K562 (cell line): ENCODE results near the gene MORC1. TPM values are rescaled to one million over a fixed set of nuclear protein-coding genes. Genes with fewer than 3 reads are reported as not detected.

Experiments
- ATAC-seq: fragments of 200-7000 bp; cut with Tn5 transposase; 3 replicates; pipeline ENCODE4 v1.9.1; 2020; ENCODE audit warnings: moderate library complexity
- BruUV-seq: library from RNA; stranded (reverse); fragments of 400-500 nt; replicated peaks from 2 replicates; lab custom pipeline; 2021; lab: Mats Ljungman, UMichigan
- CTCF ChIA-PET: fragments of 300-600 bp; formaldehyde crosslinking; extraction: SDS; loops from one replicate; lab custom pipeline; 2021; ENCODE audit warnings: low intra/inter-chr PET ratio; lab: Yijun Ruan, JAX
- POLR2A ChIA-PET: fragments of 300-600, 350-650 bp; sonication (Branson Sonifier 250); formaldehyde crosslinking; extraction: SDS; loops from one replicate; lab custom pipeline; 2021; ENCODE audit warnings: antibody characterized with exemption, inconsistent platforms; lab: Yijun Ruan, JAX
- DNase-seq, 4 experiments: peaks; one replicate each; pipeline versions ENCODE4 v3.0.0 to v3.0.0-alpha.2; 2011 to 2018; ENCODE audit warnings: low spot score in 3 of 4, mixed read lengths in 3 of 4; ENCODE audit errors: extremely low read depth in 1 of 4
- FAIRE-seq: peaks from 2 replicates; lab custom pipeline; 2011; peaks lifted over from hg19 to GRCh38; lab: Jason Lieb, UNC
- H2AFZ ChIP-seq: 2 replicates; pipeline ENCODE4 v1.6.0; 2011; ENCODE audit warnings: low read depth, low read length, control low read depth, inconsistent platforms
- H3K27ac ChIP-seq: fragments of 200-600 bp; 3 replicates; pipeline ENCODE4 v1.8.0; 2011; ENCODE audit warnings: low read depth, mild to moderate bottlenecking, control low read depth, inconsistent platforms, low read length, moderate library complexity, mixed read lengths; ENCODE audit errors: extremely low read depth
- H3K27me3 ChIP-seq, 2 experiments: fragments of 300-600 bp in 1 of 2; 2 replicates in 1 of 2; 3 replicates in 1 of 2; pipeline versions ENCODE4 v1.6.0 to v1.8.0; 2011; ENCODE audit warnings: inconsistent platforms in 2 of 2, low read length in 2 of 2, mild to moderate bottlenecking in 1 of 2, mixed read lengths in 1 of 2, moderate library complexity in 1 of 2; ENCODE audit not compliant: control insufficient read depth in 2 of 2, insufficient read depth in 2 of 2
- H3K36me3 ChIP-seq: fragments of 300-600 bp; 3 replicates; pipeline ENCODE4 v1.8.0; 2011; ENCODE audit warnings: mild to moderate bottlenecking, low read length, inconsistent platforms; ENCODE audit not compliant: control insufficient read depth, insufficient read depth
- H3K4me1 ChIP-seq, 2 experiments: fragments of 200-600 bp in 1 of 2; replicated peaks in 1 of 2; 2 replicates in 1 of 2; 3 replicates in 1 of 2; pipeline versions ENCODE4 v1.5.1 to v1.8.0; 2011; ENCODE audit warnings: inconsistent platforms in 2 of 2, low read length in 2 of 2, mild to moderate bottlenecking in 1 of 2, mixed read lengths in 1 of 2, moderate library complexity in 1 of 2; ENCODE audit not compliant: control insufficient read depth in 2 of 2, insufficient read depth in 2 of 2
- H3K4me2 ChIP-seq: 2 replicates; pipeline ENCODE4 v1.6.1; 2011; ENCODE audit warnings: low read length, control low read depth, inconsistent platforms, mixed read lengths; ENCODE audit not compliant: insufficient read depth
- H3K4me3 ChIP-seq: fragments of 200-600 bp; sonication (generic), shearing (Covaris generic); 2 replicates; pipeline ENCODE4 v1.5.1; 2016; ENCODE audit warnings: control low read depth, inconsistent platforms
- H3K79me2 ChIP-seq: fragments of 200-600 bp; 3 replicates; pipeline ENCODE4 v1.8.0; 2011; ENCODE audit warnings: low read length, inconsistent platforms; ENCODE audit not compliant: control insufficient read depth, insufficient read depth
- H3K9ac ChIP-seq, 2 experiments: 2 replicates each; pipeline versions ENCODE4 v1.6.0 to v1.6.1; 2011; ENCODE audit warnings: low read depth in 2 of 2, low read length in 2 of 2, control low read depth in 1 of 2, inconsistent platforms in 1 of 2, mild to moderate bottlenecking in 1 of 2, mixed read lengths in 1 of 2; ENCODE audit not compliant: insufficient read depth in 1 of 2
- H3K9me1 ChIP-seq: one replicate; pipeline ENCODE4 v1.6.0; 2011; ENCODE audit warnings: inconsistent platforms, mild to moderate bottlenecking, low read length, moderate library complexity; ENCODE audit not compliant: control insufficient read depth, insufficient read depth
- H3K9me3 ChIP-seq: replicated peaks from 2 replicates; pipeline ENCODE4 v1.5.1; 2011; ENCODE audit warnings: low read depth, low read length, inconsistent platforms; ENCODE audit not compliant: control insufficient read depth, insufficient read depth
- H4K20me1 ChIP-seq: replicated peaks from 2 replicates; pipeline ENCODE4 v1.6.1; 2011; ENCODE audit warnings: low read length, inconsistent platforms, mixed read lengths; ENCODE audit not compliant: control insufficient read depth, insufficient read depth
- ARID1B ChIP-seq: fragments of 450-650 bp; IDR thresholded peaks from 2 replicates; pipeline ENCODE4 v1.6.1; 2016; ENCODE audit warnings: antibody characterized with exemption, mild to moderate bottlenecking, inconsistent platforms
- EP300 ChIP-seq: IDR thresholded peaks from 2 replicates; pipeline ENCODE4 v1.6.1; 2012; ENCODE audit warnings: low read length, improper control_type of control experiment
- FOXP1 ChIP-seq: sonication (generic); formaldehyde crosslinking; IDR thresholded peaks from 2 replicates; pipeline ENCODE4 v1.8.0; 2022; ENCODE audit warnings: mild to moderate bottlenecking, missing genetic modification reagents
- KDM5B ChIP-seq: fragments of 200-600 bp; sonication (generic); IDR thresholded peaks from 2 replicates; pipeline ENCODE4 v1.6.1; 2012; ENCODE audit warnings: low read depth, mild to moderate bottlenecking, moderate library complexity, low read length, control low read depth, inconsistent platforms; ENCODE audit not compliant: insufficient replicate concordance
- MEIS2 ChIP-seq: fragments of 450-650 bp; IDR thresholded peaks from 2 replicates; pipeline ENCODE4 v1.6.1; 2014; ENCODE audit warnings: mild to moderate bottlenecking; ENCODE audit not compliant: partially characterized antibody
- NR1H2 ChIP-seq: sonication (generic); formaldehyde crosslinking; IDR thresholded peaks from 2 replicates; pipeline ENCODE4 v1.4.0; 2020; ENCODE audit warnings: mild to moderate bottlenecking, missing genetic modification reagents
- RBFOX2 ChIP-seq: fragments of 200-400 bp; formaldehyde crosslinking; IDR thresholded peaks from 2 replicates; pipeline ENCODE4 v1.6.1; 2017; ENCODE audit warnings: low read depth, mild to moderate bottlenecking, low read length, moderate library complexity
- RBM25 ChIP-seq: fragments of 200-400 bp; formaldehyde crosslinking; IDR thresholded peaks from 2 replicates; pipeline ENCODE4 v1.6.1; 2018; ENCODE audit warnings: low read length, low read depth, moderate library complexity; ENCODE audit not compliant: severe bottlenecking
- SETDB1 ChIP-seq: IDR thresholded peaks from one replicate; pipeline ENCODE4 v1.6.1; 2012; ENCODE audit warnings: low read length, control low read depth, inconsistent platforms
- TEAD4 ChIP-seq, 2 experiments: sonication (generic) in 1 of 2; formaldehyde crosslinking in 1 of 2; IDR thresholded peaks; 2 replicates each; pipeline versions ENCODE4 v1.6.1 to v1.8.0; 2012 to 2022; ENCODE audit warnings: borderline replicate concordance in 1 of 2, inconsistent platforms in 1 of 2, low read length in 1 of 2, mild to moderate bottlenecking in 1 of 2, missing genetic modification reagents in 1 of 2
- ZBTB8A ChIP-seq: fragments of 450-650 bp; IDR thresholded peaks from 2 replicates; pipeline ENCODE4 v1.6.1; 2018; ENCODE audit warnings: mild to moderate bottlenecking, moderate library complexity; ENCODE audit not compliant: partially characterized antibody
- WGBS: fragments of 100-300 bp; shearing (Covaris generic); methylation state at CpG from one replicate; pipeline ENCODE4 v1.1.6; 2016; ENCODE audit warnings: low coverage, mixed read lengths; ENCODE audit not compliant: insufficient coverage; ENCODE audit errors: missing lambda C conversion rate; 5-methylcytosine and 5-hydroxymethylcytosine counted together
- in situ Hi-C: fragments of 300-500 bp; cut with MboI; formaldehyde crosslinking; loops from 4 replicates; pipeline ENCODE4 v1.15.0; 2018; ENCODE audit warnings: inconsistent platforms, mixed read lengths
- intact Hi-C: fragments of 100-400 bp; cut with micrococcal nuclease; formaldehyde crosslinking; loops from 2 replicates; pipeline ENCODE4 v1.14.2; 2022
- polyA plus RNA-seq, 8 experiments: library from polyadenylated mRNA; depleted of rRNA in 4 of 8; stranded (reverse) in 5 of 8; unstranded in 3 of 8; fragments of >200 nt; fragmentation: Nextera tagmentation in 2 of 8; fragmentation: Illumina TruSeq in 1 of 8; extraction: Ambion mirVana in 2 of 8; extraction: Trizol in 1 of 8; gene quantifications; 2 replicates each; pipeline versions ENCODE4 v1.2.1 to v1.2.3, GENCODE V29; 2011 to 2014; ENCODE audit warnings: inconsistent platforms in 1 of 8, missing spikeins in 1 of 8
- total RNA-seq, 7 experiments: library from RNA; depleted of rRNA in 6 of 7; stranded (reverse); fragments of >200 nt in 6 of 7; fragmentation: Illumina TruSeq in 2 of 7; extraction: Trizol in 2 of 7; gene quantifications; 2 replicates each; pipeline versions ENCODE4 v1.2.1 to v1.2.3, GENCODE V29; 2011 to 2021; ENCODE audit warnings: low replicate concordance in 1 of 7
- TF ChIP-seq, protein P1 (sequence below): IDR thresholded peaks from 2 replicates; pipeline ENCODE4 v1.6.1; 2014; ENCODE audit warnings: antibody characterized with exemption
- TF ChIP-seq, protein P2 (sequence below): fragments of 200-400 bp; formaldehyde crosslinking; IDR thresholded peaks from 2 replicates; pipeline ENCODE4 v1.6.1; 2017; ENCODE audit warnings: mild to moderate bottlenecking, low read depth, low read length, moderate library complexity

MORC1 gene
- total and polyA plus RNA-seq, 9 of the 15 experiments (the other 6 are each of a cell fraction or from before 2014, with no cell fraction given): 0.08 to 0.41 (median 0.30) TPM; not detected in 1

DNA sequence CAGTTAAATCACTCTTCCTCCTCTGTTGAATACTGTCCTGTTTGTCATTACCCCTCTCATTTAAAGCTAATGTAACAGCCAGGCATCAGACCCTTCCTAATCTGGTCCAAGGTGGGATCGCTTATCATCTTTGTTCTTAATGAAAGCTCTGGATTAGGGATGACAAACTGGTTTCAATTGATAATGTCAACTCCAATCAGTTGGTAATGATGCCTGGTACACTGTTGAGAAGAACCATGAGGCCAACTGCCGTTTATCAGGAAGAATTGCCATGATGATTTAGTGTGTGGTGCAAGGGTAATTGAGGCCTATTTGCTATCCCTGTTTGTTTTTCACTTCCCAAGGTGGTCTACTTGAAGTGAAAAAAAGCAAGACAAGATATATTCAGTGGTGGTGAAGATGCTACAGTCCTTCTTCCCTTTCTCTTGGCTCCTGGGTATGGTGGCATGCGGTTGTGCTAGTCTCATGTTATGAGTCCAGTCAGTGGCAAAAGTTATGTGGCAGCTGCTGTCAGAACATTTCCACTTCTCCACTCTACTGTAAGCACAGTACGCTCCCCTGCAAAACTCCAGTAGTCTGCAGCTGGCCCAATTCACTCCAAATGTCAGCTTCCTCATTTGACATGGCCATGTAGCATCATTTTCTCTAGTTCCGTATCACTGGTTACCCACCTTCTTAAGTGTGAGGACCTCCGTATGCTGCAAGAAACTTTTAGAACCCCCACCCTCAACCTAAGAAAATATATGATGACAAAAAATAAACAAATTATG is 72.5 kb downstream of the MORC1 start:
- Histone ChIP-seq H3K9ac (no peak overlapping the region), H3K27ac (no peak overlapping the region), H3K79me2 (no peaks in the 10 kb centered on the region), H3K4me1 (no peaks in the 10 kb centered on the region), H3K36me3 (no peaks in the 10 kb centered on the region), H3K4me3 (no peak overlapping the region), H3K9me1 (no peaks in the 10 kb centered on the region), H3K9me3 (no peaks in the 10 kb centered on the region), H3K27me3 (no peaks in the 10 kb centered on the region), H3K4me2 (no peak overlapping the region), H4K20me1 (no peaks in the 10 kb centered on the region), H2AFZ (no peak overlapping the region)
- in situ Hi-C loops: no loop called here
- DNase-seq (no peak), ATAC-seq (no peak), FAIRE-seq (no peak)
- WGBS: 5% methylated on average over 6 of the region's 6 CpGs
- ChIA-PET POLR2A (no interaction called here), CTCF (no interaction called here)
- intact Hi-C loops: no loop called here
- BruUV-seq: no TSS peak
- TF ChIP-seq, protein P1, sequence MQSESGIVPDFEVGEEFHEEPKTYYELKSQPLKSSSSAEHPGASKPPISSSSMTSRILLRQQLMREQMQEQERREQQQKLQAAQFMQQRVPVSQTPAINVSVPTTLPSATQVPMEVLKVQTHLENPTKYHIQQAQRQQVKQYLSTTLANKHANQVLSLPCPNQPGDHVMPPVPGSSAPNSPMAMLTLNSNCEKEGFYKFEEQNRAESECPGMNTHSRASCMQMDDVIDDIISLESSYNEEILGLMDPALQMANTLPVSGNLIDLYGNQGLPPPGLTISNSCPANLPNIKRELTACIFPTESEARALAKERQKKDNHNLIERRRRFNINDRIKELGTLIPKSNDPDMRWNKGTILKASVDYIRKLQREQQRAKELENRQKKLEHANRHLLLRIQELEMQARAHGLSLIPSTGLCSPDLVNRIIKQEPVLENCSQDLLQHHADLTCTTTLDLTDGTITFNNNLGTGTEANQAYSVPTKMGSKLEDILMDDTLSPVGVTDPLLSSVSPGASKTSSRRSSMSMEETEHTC: no peak
- TF ChIP-seq MEIS2: no peak
- TF ChIP-seq ZBTB8A: no peak
- TF ChIP-seq RBM25: no peak
- no peak for TF ChIP-seq ARID1B
- TF ChIP-seq FOXP1 (CRISPR knock-in tag): no peak
- no peak for TF ChIP-seq RBFOX2
- TF ChIP-seq NR1H2 (CRISPR knock-in tag): no peak
- TF ChIP-seq, protein P2, sequence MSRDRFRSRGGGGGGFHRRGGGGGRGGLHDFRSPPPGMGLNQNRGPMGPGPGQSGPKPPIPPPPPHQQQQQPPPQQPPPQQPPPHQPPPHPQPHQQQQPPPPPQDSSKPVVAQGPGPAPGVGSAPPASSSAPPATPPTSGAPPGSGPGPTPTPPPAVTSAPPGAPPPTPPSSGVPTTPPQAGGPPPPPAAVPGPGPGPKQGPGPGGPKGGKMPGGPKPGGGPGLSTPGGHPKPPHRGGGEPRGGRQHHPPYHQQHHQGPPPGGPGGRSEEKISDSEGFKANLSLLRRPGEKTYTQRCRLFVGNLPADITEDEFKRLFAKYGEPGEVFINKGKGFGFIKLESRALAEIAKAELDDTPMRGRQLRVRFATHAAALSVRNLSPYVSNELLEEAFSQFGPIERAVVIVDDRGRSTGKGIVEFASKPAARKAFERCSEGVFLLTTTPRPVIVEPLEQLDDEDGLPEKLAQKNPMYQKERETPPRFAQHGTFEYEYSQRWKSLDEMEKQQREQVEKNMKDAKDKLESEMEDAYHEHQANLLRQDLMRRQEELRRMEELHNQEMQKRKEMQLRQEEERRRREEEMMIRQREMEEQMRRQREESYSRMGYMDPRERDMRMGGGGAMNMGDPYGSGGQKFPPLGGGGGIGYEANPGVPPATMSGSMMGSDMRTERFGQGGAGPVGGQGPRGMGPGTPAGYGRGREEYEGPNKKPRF: no peak
- TF ChIP-seq SETDB1: no peak
- no peak for TF ChIP-seq TEAD4 (IDR thresholded peaks at IDR 0.05; ENCODE audit: low read length)
- TF ChIP-seq TEAD4 (CRISPR knock-in tag; IDR thresholded peaks at IDR 0.05; ENCODE audit: borderline replicate concordance): no peak
- no peak for TF ChIP-seq EP300
- TF ChIP-seq KDM5B: no peak
